Activated CD8-positive, alpha-beta T cell treated with anti-CD3 and anti-CD28 coated beads, Interleukin-2, amount 10 ng/mL, durations not matched to agents 7 days and 5 days (primary cell): ENCODE data around the gene FLACC1. TPM values are rescaled to one million over a fixed set of nuclear protein-coding genes. Genes with fewer than 3 reads are reported as not detected.

Experiments
- ATAC-seq: fragments of 150-1000 bp; cut with Tn5 transposase; one replicate; pipeline ENCODE4 v1.10.0; 2021; ENCODE audit warnings: moderate library complexity
- CTCF ChIA-PET: fragments of 350-600 bp; sonication (Branson Sonifier 250); formaldehyde crosslinking; loops from one replicate; lab custom pipeline; 2021; ENCODE audit warnings: antibody characterized with exemption; lab: Charles Lee
- POLR2A ChIA-PET: fragments of 350-600 bp; sonication (Branson Sonifier 250); formaldehyde crosslinking; loops from one replicate; lab custom pipeline; 2021; ENCODE audit warnings: antibody characterized with exemption; lab: Charles Lee
- DNase-seq: peaks from one replicate; pipeline ENCODE4 v3.0.0-alpha.2; 2020
- H3K27ac Mint-ChIP-seq: one replicate; pipeline ENCODE4 v1.8.0; 2021; ENCODE audit warnings: mild to moderate bottlenecking, mixed read lengths
- H3K27me3 Mint-ChIP-seq: one replicate; pipeline ENCODE4 v1.8.0; 2021; ENCODE audit warnings: low read depth, mixed read lengths
- H3K36me3 Mint-ChIP-seq: one replicate; pipeline ENCODE4 v1.8.0; 2021; ENCODE audit warnings: low read depth, mixed read lengths
- H3K4me1 Mint-ChIP-seq: one replicate; pipeline ENCODE4 v1.8.0; 2021; ENCODE audit warnings: low read depth, mixed read lengths
- H3K4me3 Mint-ChIP-seq: one replicate; pipeline ENCODE4 v1.8.0; 2021; ENCODE audit warnings: mild to moderate bottlenecking, mixed read lengths
- H3K9me3 Mint-ChIP-seq: one replicate; pipeline ENCODE4 v1.8.0; 2022; ENCODE audit warnings: mixed read lengths; ENCODE audit not compliant: insufficient read depth
- total RNA-seq, 2 experiments: library from RNA; stranded (reverse); gene quantifications; one replicate each; pipeline ENCODE4 v1.2.3, GENCODE V29; 2021

Gene FLACC1
- total RNA-seq, 2 experiments from 2014 or later: 2.8 to 3.0 TPM

GRCh38 chr2:201348758-201349157, 8.4 kb downstream of the FLACC1 start:
- POLR2A ChIA-PET: interaction anchor here (0.6 kb wide), 2 partner anchors 59 to 803 kb away, joined by 3 to 4 read pairs; no protein-coding TSS in a partner anchor

DNA sequence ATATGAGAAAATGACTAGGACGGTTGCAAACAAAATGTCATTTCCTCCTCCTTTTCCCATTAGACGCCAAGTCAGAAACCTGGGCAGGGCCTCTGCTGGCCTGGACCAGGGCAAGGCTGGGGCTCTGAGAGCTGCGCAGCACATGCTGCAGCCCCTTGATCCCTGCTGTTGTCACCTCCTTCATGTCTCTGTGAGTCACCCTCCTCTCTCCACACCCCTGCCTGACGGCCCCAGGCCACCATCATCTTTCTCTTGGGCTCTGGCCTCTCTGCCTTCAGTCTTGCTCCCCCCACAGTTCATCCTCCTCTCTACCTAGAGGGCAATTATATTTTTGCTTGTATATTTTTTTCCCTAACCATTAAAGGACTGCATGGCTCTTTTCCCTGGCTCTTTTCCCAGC, 10.0 kb downstream of the FLACC1 start:
- no peak overlapping the region for H3K27ac Mint-ChIP-seq
- ATAC-seq: no peak
- CTCF ChIA-PET: no interaction called here

More at GRCh38 chr2:201348758-201349157, 8.4 kb downstream of the FLACC1 start:
- no peaks in the 10 kb centered on the region for H3K27me3 Mint-ChIP-seq
- ATAC-seq (no peak), DNase-seq (no peak)
- peaks cover 9% of the 10 kb centered on the region for H3K36me3 Mint-ChIP-seq
- no peaks in the 10 kb centered on the region for H3K9me3 Mint-ChIP-seq
- H3K27ac Mint-ChIP-seq: no peak overlapping the region
- H3K4me3 Mint-ChIP-seq: no peak overlapping the region
- CTCF ChIA-PET: no interaction called here
- H3K4me1 Mint-ChIP-seq: no peaks in the 10 kb centered on the region

DNA sequence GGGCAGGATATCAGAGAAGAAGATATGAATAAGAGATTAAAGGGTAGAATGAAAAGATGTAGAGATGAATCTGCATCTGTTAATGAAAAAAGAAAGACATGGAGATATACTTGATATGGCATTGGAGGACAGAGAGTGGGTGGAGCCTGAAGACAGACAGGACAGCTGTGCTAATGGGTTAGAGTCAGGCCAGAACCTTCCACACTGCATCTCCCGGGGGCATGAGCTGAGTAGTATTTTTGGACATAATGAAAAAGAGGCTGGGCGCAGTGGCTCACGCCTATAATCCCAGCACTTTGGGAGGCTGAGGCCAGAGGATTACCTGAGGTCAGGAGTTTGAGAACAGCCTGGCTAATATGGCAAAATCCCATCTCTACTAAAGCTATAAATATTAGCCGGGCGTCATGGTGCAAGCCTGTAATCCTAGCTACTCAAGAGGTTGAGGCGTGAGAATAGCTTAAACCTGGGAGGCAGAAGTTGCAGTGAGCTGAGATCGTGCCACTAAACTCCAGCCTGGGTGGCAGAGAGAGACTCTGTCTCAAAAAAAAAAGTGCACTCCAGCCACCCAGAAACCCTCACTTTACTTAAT, 11.4 kb downstream of the FLACC1 start:
- H3K27me3 Mint-ChIP-seq: no peaks in the 10 kb centered on the region
- CTCF ChIA-PET: interaction anchor here (1.1 kb wide), 1 partner anchor 114 kb away, joined by 3 read pairs; no protein-coding TSS in a partner anchor
- peaks cover 2% of the 10 kb centered on the region for H3K4me1 Mint-ChIP-seq
- H3K27ac Mint-ChIP-seq: no peak overlapping the region
- ATAC-seq: no peak
- H3K36me3 Mint-ChIP-seq: peaks cover 26% of the 10 kb centered on the region
- POLR2A ChIA-PET: no interaction called here
- no peak overlapping the region for H3K4me3 Mint-ChIP-seq
- no peaks in the 10 kb centered on the region for H3K9me3 Mint-ChIP-seq
- DNase-seq: no peak

More for the DNA sequence above, 10.0 kb downstream of the FLACC1 start:
- no peaks in the 10 kb centered on the region for H3K4me1 Mint-ChIP-seq
- no peak overlapping the region for H3K4me3 Mint-ChIP-seq
- no peaks in the 10 kb centered on the region for H3K9me3 Mint-ChIP-seq
- no peaks in the 10 kb centered on the region for H3K27me3 Mint-ChIP-seq
- POLR2A ChIA-PET: no interaction called here
- DNase-seq: no peak
- H3K36me3 Mint-ChIP-seq: peaks cover 21% of the 10 kb centered on the region

GRCh38 chr2:201344663-201345366, 12.3 kb downstream of the FLACC1 start:
- Mint-ChIP-seq H3K9me3 (no peaks in the 10 kb centered on the region), H3K4me1 (peaks cover 9% of the 10 kb centered on the region), H3K27ac (no peak overlapping the region), H3K27me3 (no peaks in the 10 kb centered on the region), H3K4me3 (no peak overlapping the region), H3K36me3 (peaks cover 32% of the 10 kb centered on the region)
- DNase-seq: no peak
- ChIA-PET POLR2A (no interaction called here), CTCF (interaction anchor here (1.0 to 2.0 kb wide), 3 partner anchors 8 to 37 kb away, joined by 3 to 9 read pairs (median 3); no protein-coding TSS in a partner anchor)
- ATAC-seq: peak; percentile 39

DNA sequence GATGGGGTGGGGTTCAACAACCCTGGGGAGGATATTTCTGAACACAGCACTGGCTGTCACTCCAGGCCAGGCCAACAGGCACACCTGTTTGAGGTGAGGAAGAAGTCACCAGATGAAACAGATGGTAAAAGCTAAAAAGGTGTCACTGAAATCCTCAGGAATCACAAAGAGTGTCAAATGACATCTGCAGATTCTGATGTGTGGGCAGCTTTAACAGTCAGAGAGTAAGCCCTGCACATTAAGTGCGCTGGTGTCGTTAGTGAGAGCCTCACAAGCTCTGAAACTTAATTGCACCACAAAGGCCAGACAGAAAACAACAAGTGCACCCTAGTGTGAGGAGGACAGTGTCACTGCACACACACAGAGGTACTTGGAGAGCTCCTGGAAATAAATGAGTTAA, 13.6 kb downstream of the FLACC1 start:
- POLR2A ChIA-PET: no interaction called here
- CTCF ChIA-PET: interaction anchor here (1.0 to 2.0 kb wide), 3 partner anchors 9 to 36 kb away, joined by 3 to 9 read pairs (median 3); no protein-coding TSS in a partner anchor
- H3K9me3 Mint-ChIP-seq: peaks cover 8% of the 10 kb centered on the region
- no peak overlapping the region for H3K27ac Mint-ChIP-seq
- DNase-seq (no peak), ATAC-seq (no peak)
- no peaks in the 10 kb centered on the region for H3K27me3 Mint-ChIP-seq
- H3K36me3 Mint-ChIP-seq: peaks cover 42% of the 10 kb centered on the region
- H3K4me1 Mint-ChIP-seq: peaks cover 13% of the 10 kb centered on the region
- H3K4me3 Mint-ChIP-seq: no peak overlapping the region

- H3K27me3 Mint-ChIP-seq: no peaks in the 10 kb centered on the region
- peaks cover 15% of the 10 kb centered on the region for H3K9me3 Mint-ChIP-seq
- peaks cover 13% of the 10 kb centered on the region for H3K4me1 Mint-ChIP-seq
- DNase-seq (no peak), ATAC-seq (no peak)
- H3K4me3 Mint-ChIP-seq: no peak overlapping the region
- H3K27ac Mint-ChIP-seq: no peak overlapping the region
- CTCF ChIA-PET: interaction anchor here (1.6 kb wide), 1 partner anchor 10 kb away, joined by 3 read pairs; no protein-coding TSS in a partner anchor
- peaks cover 44% of the 10 kb centered on the region for H3K36me3 Mint-ChIP-seq
- POLR2A ChIA-PET: no interaction called here
Observed at GRCh38 chr2:201342923-201343322, 14.2 kb downstream of the FLACC1 start.

GRCh38 chr2:201329409-201329808, 27.7 kb downstream of the FLACC1 start:
- peaks cover 12% of the 10 kb centered on the region for H3K9me3 Mint-ChIP-seq
- DNase-seq (no peak), ATAC-seq (no peak)
- no peak overlapping the region for H3K4me3 Mint-ChIP-seq
- H3K27ac Mint-ChIP-seq: no peak overlapping the region
- CTCF ChIA-PET: no interaction called here
- no peaks in the 10 kb centered on the region for H3K27me3 Mint-ChIP-seq
- POLR2A ChIA-PET: no interaction called here
- no peaks in the 10 kb centered on the region for H3K4me1 Mint-ChIP-seq
- peaks cover 28% of the 10 kb centered on the region for H3K36me3 Mint-ChIP-seq

GRCh38 chr2:201327678-201328077, 29.5 kb downstream of the FLACC1 start:
- Mint-ChIP-seq H3K4me3 (no peak overlapping the region), H3K36me3 (peaks cover 33% of the 10 kb centered on the region), H3K27ac (no peak overlapping the region), H3K9me3 (peaks cover 19% of the 10 kb centered on the region), H3K4me1 (no peaks in the 10 kb centered on the region), H3K27me3 (no peaks in the 10 kb centered on the region)
- DNase-seq (no peak), ATAC-seq (no peak)
- POLR2A ChIA-PET: no interaction called here
- CTCF ChIA-PET: no interaction called here

DNA sequence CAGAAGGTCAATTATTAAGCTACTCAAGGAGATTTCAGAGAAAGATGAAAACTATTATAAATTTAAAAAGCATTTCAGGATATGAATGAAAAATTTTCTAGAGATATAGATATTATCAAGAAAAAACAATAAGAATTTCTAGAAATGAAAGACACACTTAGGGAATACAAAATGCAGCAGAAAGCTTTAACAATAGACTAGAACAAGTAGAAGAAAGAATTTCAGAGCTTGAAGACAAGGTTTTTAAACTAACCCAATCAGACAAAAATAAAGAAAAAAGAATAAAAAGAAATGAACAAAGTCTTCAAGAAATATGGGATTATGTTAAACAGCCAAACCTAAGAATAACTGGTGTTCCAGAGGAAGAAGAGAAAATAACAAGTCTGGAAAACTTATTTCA, 34.4 kb downstream of the FLACC1 start:
- CTCF ChIA-PET: interaction anchor here (1.1 to 1.6 kb wide), 2 partner anchors 29 to 71 kb away, joined by 3 to 4 read pairs; no protein-coding TSS in a partner anchor
- H3K4me1 Mint-ChIP-seq: no peaks in the 10 kb centered on the region
- H3K27me3 Mint-ChIP-seq: no peaks in the 10 kb centered on the region
- H3K27ac Mint-ChIP-seq: no peak overlapping the region
- H3K36me3 Mint-ChIP-seq: peaks cover 48% of the 10 kb centered on the region
- DNase-seq (no peak), ATAC-seq (no peak)
- POLR2A ChIA-PET: no interaction called here
- H3K4me3 Mint-ChIP-seq: no peak overlapping the region
- H3K9me3 Mint-ChIP-seq: peaks cover 27% of the 10 kb centered on the region

- Mint-ChIP-seq H3K4me3 (no peak overlapping the region), H3K9me3 (peaks cover 31% of the 10 kb centered on the region), H3K27ac (no peak overlapping the region), H3K4me1 (no peaks in the 10 kb centered on the region), H3K27me3 (no peaks in the 10 kb centered on the region), H3K36me3 (peaks cover 51% of the 10 kb centered on the region)
- ATAC-seq (no peak), DNase-seq (no peak)
- ChIA-PET POLR2A (no interaction called here), CTCF (no interaction called here)
Observed at GRCh38 chr2:201320701-201321100, 36.4 kb downstream of the FLACC1 start.

DNA sequence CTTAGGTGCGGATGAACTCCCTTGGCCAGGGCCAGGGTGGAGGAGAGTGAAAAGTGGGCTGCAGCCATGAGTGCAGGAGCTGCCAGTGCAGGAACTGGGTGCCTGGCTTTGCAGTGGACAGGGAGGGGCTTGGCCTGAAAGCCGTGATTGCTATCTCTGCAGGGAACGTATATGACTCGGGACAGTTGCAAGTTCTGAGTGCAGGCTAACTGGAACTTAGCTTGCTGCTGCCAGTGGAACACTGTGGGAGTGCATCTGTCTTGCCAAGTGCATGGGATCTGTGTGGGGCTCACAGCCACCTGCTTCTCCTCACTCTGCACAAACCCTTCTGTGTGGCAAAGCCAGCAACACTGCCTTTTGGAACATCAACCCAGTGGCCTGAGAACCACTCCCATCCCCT, 36.9 kb downstream of the FLACC1 start:
- Mint-ChIP-seq H3K36me3 (peaks cover 48% of the 10 kb centered on the region), H3K9me3 (peaks cover 26% of the 10 kb centered on the region), H3K4me1 (no peaks in the 10 kb centered on the region), H3K4me3 (no peak overlapping the region), H3K27me3 (no peaks in the 10 kb centered on the region), H3K27ac (no peak overlapping the region)
- ChIA-PET CTCF (no interaction called here), POLR2A (no interaction called here)
- DNase-seq (no peak), ATAC-seq (no peak)

DNA sequence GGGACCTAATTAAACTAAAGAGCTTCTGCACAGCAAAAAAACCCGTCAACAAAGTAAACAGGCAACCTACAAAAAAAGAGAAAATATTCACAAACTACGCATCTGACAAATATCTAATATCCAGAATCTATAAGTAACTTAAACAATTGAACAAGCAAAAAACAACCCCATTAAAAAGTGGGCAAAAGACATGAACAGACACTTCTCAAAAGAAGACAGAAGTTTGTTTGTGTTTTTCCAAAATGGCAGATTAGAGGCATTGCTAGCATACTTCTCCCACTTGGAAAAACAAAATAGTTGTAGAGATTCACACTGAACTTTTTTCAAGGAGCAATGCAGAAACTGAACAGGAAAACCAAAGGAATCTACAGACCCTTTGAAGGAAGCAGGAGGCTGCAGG, 37.6 kb downstream of the FLACC1 start:
- Mint-ChIP-seq H3K27me3 (no peaks in the 10 kb centered on the region), H3K9me3 (peaks cover 27% of the 10 kb centered on the region), H3K4me3 (no peak overlapping the region), H3K27ac (no peak overlapping the region), H3K36me3 (peaks cover 45% of the 10 kb centered on the region), H3K4me1 (no peaks in the 10 kb centered on the region)
- no peak for ATAC-seq
- CTCF ChIA-PET: no interaction called here
- POLR2A ChIA-PET: no interaction called here
- no peak for DNase-seq
